Right lobe of liver (tissue), 4 donors: Measurements from ENCODE around the gene CD248.
"Not testable (repeated sequence)": the region's sequence is repeated elsewhere in the genome, so short reads cannot be mapped to it uniquely, and the experiment has no call there.

Experiments
- POLR2A ChIP-seq: fragments of 450-650 bp; IDR thresholded peaks from one replicate; pipeline ENCODE4 v1.6.1; 2017; ENCODE audit warnings: antibody characterized with exemption, mild to moderate bottlenecking
- TF ChIP-seq, protein P1 (sequence below), 4 donors: fragments of 200-600 bp in 3 of 4; fragments of 450-650 bp in 1 of 4; IDR thresholded peaks; one replicate each; pipeline versions ENCODE4 v1.5.1 to v1.8.0; 2016 to 2022; ENCODE audit warnings: antibody characterized with exemption in 4 of 4, mild to moderate bottlenecking in 2 of 4
- donor health status: DM: no; HTN: no; CAD: no.
- donor health status: DM: no; HTN: no; CAD: no.
- donor health status: DM: no; HTN: yes; CAD: no.

- TF ChIP-seq, protein P1, sequence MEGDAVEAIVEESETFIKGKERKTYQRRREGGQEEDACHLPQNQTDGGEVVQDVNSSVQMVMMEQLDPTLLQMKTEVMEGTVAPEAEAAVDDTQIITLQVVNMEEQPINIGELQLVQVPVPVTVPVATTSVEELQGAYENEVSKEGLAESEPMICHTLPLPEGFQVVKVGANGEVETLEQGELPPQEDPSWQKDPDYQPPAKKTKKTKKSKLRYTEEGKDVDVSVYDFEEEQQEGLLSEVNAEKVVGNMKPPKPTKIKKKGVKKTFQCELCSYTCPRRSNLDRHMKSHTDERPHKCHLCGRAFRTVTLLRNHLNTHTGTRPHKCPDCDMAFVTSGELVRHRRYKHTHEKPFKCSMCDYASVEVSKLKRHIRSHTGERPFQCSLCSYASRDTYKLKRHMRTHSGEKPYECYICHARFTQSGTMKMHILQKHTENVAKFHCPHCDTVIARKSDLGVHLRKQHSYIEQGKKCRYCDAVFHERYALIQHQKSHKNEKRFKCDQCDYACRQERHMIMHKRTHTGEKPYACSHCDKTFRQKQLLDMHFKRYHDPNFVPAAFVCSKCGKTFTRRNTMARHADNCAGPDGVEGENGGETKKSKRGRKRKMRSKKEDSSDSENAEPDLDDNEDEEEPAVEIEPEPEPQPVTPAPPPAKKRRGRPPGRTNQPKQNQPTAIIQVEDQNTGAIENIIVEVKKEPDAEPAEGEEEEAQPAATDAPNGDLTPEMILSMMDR (IDR thresholded peaks at IDR 0.05): not testable (repeated sequence)
- not testable (repeated sequence) for TF ChIP-seq POLR2A
These were observed 33.9 kb upstream of the CD248 start for GRCh38 chr11:66350560-66351235.
